22Rv1 (cell line): ENCODE results near the gene NR2C1.

Experiments used
- CTCF ChIP-seq: fragments of 450-650 bp; IDR thresholded peaks from 2 replicates; pipeline ENCODE4 v1.5.1; 2017; ENCODE audit warnings: mild to moderate bottlenecking
- ZFX ChIP-seq: fragments of 450-650 bp; IDR thresholded peaks from 2 replicates; pipeline ENCODE4 v1.6.1; 2017; ENCODE audit warnings: antibody characterized with exemption, borderline replicate concordance

- no peak for TF ChIP-seq CTCF
- TF ChIP-seq ZFX, result no peak
These were observed 93.5 kb downstream of the NR2C1 start for GRCh38 chr12:94979941-94980340.
